HEK293 (cell line): ENCODE measurements around the gene EML3.

Experiments used
- KLF9 ChIP-seq: fragments of 450-650 bp; formaldehyde crosslinking; IDR thresholded peaks from 2 replicates; pipeline ENCODE4 v1.5.1; 2016; ENCODE audit warnings: missing biosample characterization, missing genetic modification characterization, low read depth
- ZNF704 ChIP-seq: fragments of 450-650 bp; formaldehyde crosslinking; IDR thresholded peaks from 2 replicates; pipeline ENCODE4 v1.5.1; 2016; ENCODE audit warnings: missing biosample characterization, missing genetic modification characterization
- ZSCAN18 ChIP-seq: fragments of 450-650 bp; formaldehyde crosslinking; IDR thresholded peaks from 2 replicates; pipeline ENCODE4 v1.5.1; 2016; ENCODE audit warnings: missing biosample characterization, missing genetic modification characterization

GRCh38 chr11:62573006-62573591, 39.5 kb downstream of the EML3 start:
- TF ChIP-seq ZSCAN18 (tag by site-specific recombination) (no peak), KLF9 (no peak), ZNF704 (tag by site-specific recombination) (no peak)
